Parathyroid adenoma (tissue), 2 donors: ENCODE data around the gene SEC14L3.

Experiments
- H2AFZ ChIP-seq: fragments of 300-600 bp; sonication (generic); one replicate; pipeline ENCODE4 v1.7.0; 2017; ENCODE audit warnings: antibody characterized with exemption, mild to moderate bottlenecking
- H3K27ac ChIP-seq: fragments of 300-600 bp; sonication (generic); one replicate; pipeline ENCODE4 v1.7.0; 2017
- H3K27me3 ChIP-seq: fragments of 300-600 bp; sonication (generic); one replicate; pipeline ENCODE4 v1.7.0; 2017; ENCODE audit warnings: low read length; ENCODE audit not compliant: control insufficient read depth, insufficient read depth
- H3K36me3 ChIP-seq: fragments of 300-600 bp; sonication (generic); one replicate; pipeline ENCODE4 v1.7.0; 2017; ENCODE audit warnings: low read length; ENCODE audit not compliant: control insufficient read depth, insufficient read depth
- H3K4me1 ChIP-seq: fragments of 300-600 bp; sonication (generic); one replicate; pipeline ENCODE4 v1.7.0; 2017; ENCODE audit warnings: control low read depth
- H3K4me2 ChIP-seq: fragments of 300-600 bp; sonication (generic); one replicate; pipeline ENCODE4 v1.7.0; 2017; ENCODE audit warnings: low read length
- H3K4me3 ChIP-seq: fragments of 300-600 bp; sonication (generic); one replicate; pipeline ENCODE4 v1.7.0; 2017; ENCODE audit warnings: low read depth, low read length
- H3K79me2 ChIP-seq: fragments of 300-600 bp; sonication (generic); one replicate; pipeline ENCODE4 v1.7.0; 2017; ENCODE audit warnings: control low read depth
- H3K9ac ChIP-seq: fragments of 300-600 bp; sonication (generic); one replicate; pipeline ENCODE4 v1.7.0; 2017; ENCODE audit warnings: mild to moderate bottlenecking
- H3K9me3 ChIP-seq: fragments of 300-600 bp; sonication (generic); one replicate; pipeline ENCODE4 v1.7.0; 2017; ENCODE audit warnings: low read length; ENCODE audit not compliant: control insufficient read depth
- CTCF ChIP-seq: fragments of 300-600 bp; sonication (generic); IDR thresholded peaks from one replicate; pipeline ENCODE4 v1.7.0; 2017; ENCODE audit warnings: antibody characterized with exemption, mild to moderate bottlenecking
- donor health status: primary hyperparathyroidism.

Gene SEC14L3

GRCh38 chr22:30514252-30514651 lies 42.4 kb upstream of the SEC14L3 start:
- Histone ChIP-seq H3K4me3 (no peak overlapping the region), H3K27ac (no peak overlapping the region), H3K27me3 (no peaks in the 10 kb centered on the region), H3K9ac (no peak overlapping the region), H3K36me3 (no peaks in the 10 kb centered on the region), H2AFZ (no peak overlapping the region), H3K4me1 (no peaks in the 10 kb centered on the region), H3K9me3 (no peaks in the 10 kb centered on the region), H3K4me2 (no peak overlapping the region), H3K79me2 (no peaks in the 10 kb centered on the region)
- TF ChIP-seq CTCF = no peak

- Histone ChIP-seq H3K4me3 (no peak overlapping the region), H3K9ac (no peak overlapping the region), H3K4me1 (no peaks in the 10 kb centered on the region), H3K36me3 (no peaks in the 10 kb centered on the region), H2AFZ (no peak overlapping the region), H3K79me2 (no peaks in the 10 kb centered on the region), H3K27me3 (no peaks in the 10 kb centered on the region), H3K27ac (no peak overlapping the region), H3K4me2 (no peak overlapping the region), H3K9me3 (no peaks in the 10 kb centered on the region)
- TF ChIP-seq CTCF = no peak
Measured at GRCh38 chr22:30513462-30513861, 41.6 kb upstream of the SEC14L3 start.

- Histone ChIP-seq H3K4me3 (no peak overlapping the region), H2AFZ (no peak overlapping the region), H3K27ac (no peak overlapping the region), H3K79me2 (no peaks in the 10 kb centered on the region), H3K9ac (no peak overlapping the region), H3K4me2 (no peak overlapping the region), H3K4me1 (no peaks in the 10 kb centered on the region), H3K27me3 (no peaks in the 10 kb centered on the region), H3K9me3 (no peaks in the 10 kb centered on the region), H3K36me3 (no peaks in the 10 kb centered on the region)
- no peak for TF ChIP-seq CTCF
Measured at GRCh38 chr22:30511911-30512310, 40.1 kb upstream of the SEC14L3 start.

- Histone ChIP-seq H3K36me3 (no peaks in the 10 kb centered on the region), H3K27me3 (no peaks in the 10 kb centered on the region), H3K9ac (no peak overlapping the region), H3K4me2 (no peak overlapping the region), H3K4me3 (no peak overlapping the region), H2AFZ (no peak overlapping the region), H3K9me3 (no peaks in the 10 kb centered on the region), H3K4me1 (no peaks in the 10 kb centered on the region), H3K27ac (no peak overlapping the region), H3K79me2 (no peaks in the 10 kb centered on the region)
- TF ChIP-seq CTCF = no peak
Measured at GRCh38 chr22:30511109-30511508, 39.3 kb upstream of the SEC14L3 start.

GRCh38 chr22:30508216-30508615 lies 36.4 kb upstream of the SEC14L3 start:
- Histone ChIP-seq H2AFZ (no peak overlapping the region), H3K9me3 (no peaks in the 10 kb centered on the region), H3K27ac (no peak overlapping the region), H3K4me2 (no peak overlapping the region), H3K4me3 (no peak overlapping the region), H3K9ac (no peak overlapping the region), H3K36me3 (no peaks in the 10 kb centered on the region), H3K79me2 (no peaks in the 10 kb centered on the region), H3K27me3 (no peaks in the 10 kb centered on the region), H3K4me1 (no peaks in the 10 kb centered on the region)
- TF ChIP-seq CTCF = no peak
